Naive thymus-derived CD4-positive, alpha-beta T cell (primary cell): ENCODE measurements around the gene KIF4B. TPM values are rescaled to one million over a fixed set of nuclear protein-coding genes. Genes with fewer than 3 reads are reported as not detected.

Source experiments
- ATAC-seq: fragments of 150-1000 bp; cut with Tn5 transposase; 2 replicates; pipeline ENCODE4 v1.10.0; 2021; ENCODE audit warnings: mild to moderate bottlenecking, moderate library complexity
- CTCF ChIA-PET: fragments of 350-600 bp; sonication (Branson Sonifier 250); formaldehyde crosslinking; loops from one replicate; lab custom pipeline; 2021; ENCODE audit warnings: antibody characterized with exemption; lab: Charles Lee
- POLR2A ChIA-PET: fragments of 350-600 bp; sonication (Branson Sonifier 250); formaldehyde crosslinking; loops from one replicate; lab custom pipeline; 2021; ENCODE audit warnings: antibody characterized with exemption, inconsistent platforms; lab: Charles Lee
- DNase-seq, 9 donors: peaks; one replicate each; pipeline versions ENCODE4 v3.0.0 to v3.0.0-alpha.2; 2020 to 2022; ENCODE audit warnings: mixed read lengths in 1 of 9
- H3K27ac ChIP-seq: one replicate; pipeline ENCODE4 v1.7.0; 2013; ENCODE audit warnings: mild to moderate bottlenecking, low read depth, low read length, moderate library complexity
- H3K27me3 ChIP-seq, 2 donors: one replicate each; pipeline ENCODE4 v1.7.0; 2013; ENCODE audit warnings: low read length in 2 of 2, mild to moderate bottlenecking in 2 of 2, moderate library complexity in 2 of 2; ENCODE audit not compliant: control insufficient read depth in 2 of 2, insufficient read depth in 2 of 2
- H3K36me3 ChIP-seq, 3 experiments: 1 replicate in 2 of 3; 2 replicates in 1 of 3; pipeline ENCODE4 v1.7.0; 2013; ENCODE audit warnings: low read length in 3 of 3, mild to moderate bottlenecking in 3 of 3, moderate library complexity in 1 of 3; ENCODE audit not compliant: insufficient read depth in 3 of 3, control insufficient read depth in 2 of 3
- H3K4me1 ChIP-seq, 2 donors: one replicate each; pipeline ENCODE4 v1.7.0; 2013; ENCODE audit warnings: low read length in 2 of 2, mild to moderate bottlenecking in 2 of 2, moderate library complexity in 1 of 2; ENCODE audit not compliant: control insufficient read depth in 2 of 2, insufficient read depth in 2 of 2
- H3K4me3 ChIP-seq: 2 replicates; pipeline ENCODE4 v1.7.0; 2013; ENCODE audit warnings: mild to moderate bottlenecking, low read length
- H3K9me3 ChIP-seq, 3 experiments: 1 replicate in 2 of 3; 2 replicates in 1 of 3; pipeline ENCODE4 v1.7.0; 2013; ENCODE audit warnings: low read length in 3 of 3; ENCODE audit not compliant: control insufficient read depth in 2 of 3
- H3K27ac Mint-ChIP-seq, 9 donors: one replicate each; pipeline ENCODE4 v1.8.0; 2020 to 2022; ENCODE audit warnings: mixed read lengths in 9 of 9, mild to moderate bottlenecking in 8 of 9, moderate library complexity in 5 of 9, inconsistent platforms in 2 of 9
- H3K27me3 Mint-ChIP-seq, 5 donors: one replicate each; pipeline ENCODE4 v1.8.0; 2021 to 2022; ENCODE audit warnings: mixed read lengths in 5 of 5, mild to moderate bottlenecking in 1 of 5
- H3K36me3 Mint-ChIP-seq, 5 donors: one replicate each; pipeline ENCODE4 v1.8.0; 2020 to 2022; ENCODE audit warnings: mixed read lengths in 5 of 5, mild to moderate bottlenecking in 3 of 5, inconsistent platforms in 1 of 5
- H3K4me1 Mint-ChIP-seq, 7 donors: one replicate each; pipeline ENCODE4 v1.8.0; 2020 to 2022; ENCODE audit warnings: mixed read lengths in 7 of 7, mild to moderate bottlenecking in 3 of 7, inconsistent platforms in 1 of 7
- H3K4me3 Mint-ChIP-seq, 10 donors: one replicate each; pipeline ENCODE4 v1.8.0; 2020 to 2022; ENCODE audit warnings: mild to moderate bottlenecking in 10 of 10, mixed read lengths in 10 of 10, moderate library complexity in 6 of 10, inconsistent platforms in 2 of 10
- H3K9me3 Mint-ChIP-seq, 11 donors: one replicate each; pipeline ENCODE4 v1.8.0; 2020 to 2022; ENCODE audit warnings: mixed read lengths in 11 of 11, mild to moderate bottlenecking in 4 of 11, inconsistent platforms in 1 of 11, moderate library complexity in 1 of 11
- intact Hi-C, 2 donors: fragments of 100-400 bp; cut with micrococcal nuclease; formaldehyde crosslinking; loops; one replicate each; pipeline ENCODE4 v1.15.1; 2023
- polyA plus RNA-seq, 2 donors: library from polyadenylated mRNA; unstranded; fragments of 300-500 nt; fragmentation: Illumina TruSeq; gene quantifications; one replicate each; pipeline ENCODE4 v1.2.3, GENCODE V29; 2021
- total RNA-seq, 6 experiments: library from RNA in 5 of 6; stranded (reverse) in 5 of 6; gene quantifications; 1 replicate in 5 of 6; 2 replicates in 1 of 6; pipeline ENCODE4 v1.2.3 and lab custom pipeline; 2021 to 2026

The KIF4B gene
- total and polyA plus RNA-seq, 7 experiments from 2014 or later = 0.10 TPM; not detected in 6

- Histone ChIP-seq H3K9me3 (no peaks in the 10 kb centered on the region), H3K27me3 (peaks cover 0 to 2% of the 10 kb centered on the region in 2 donors), H3K27ac (no peak overlapping the region), H3K4me1 (no peaks in the 10 kb centered on the region), H3K4me3 (no peak overlapping the region), H3K36me3 (no peaks in the 10 kb centered on the region)
- intact Hi-C loops = no loop called here
- no peak for ATAC-seq
- no peak for DNase-seq
- Mint-ChIP-seq H3K4me1 (no peaks in the 10 kb centered on the region), H3K27me3 (peaks cover 2 to 16% (median 4%) of the 10 kb centered on the region in 5 donors), H3K27ac (no peak overlapping the region), H3K4me3 (no peak overlapping the region), H3K36me3 (peaks cover 0 to 3% (median 0%) of the 10 kb centered on the region in 5 donors), H3K9me3 (peaks cover 0 to 11% (median 3%) of the 10 kb centered on the region in 11 donors)
- ChIA-PET POLR2A (no interaction called here), CTCF (no interaction called here)
Measured at GRCh38 chr5:155056644-155057269, 43.2 kb downstream of the KIF4B start.

- H3K36me3 ChIP-seq = no peaks in the 10 kb centered on the region
- no peaks in the 10 kb centered on the region for H3K4me1 ChIP-seq
- Mint-ChIP-seq H3K4me1 (no peaks in the 10 kb centered on the region), H3K27ac (peak overlapping the region in 1 of 9 donors; percentile 51), H3K36me3 (peaks cover 0 to 3% (median 0%) of the 10 kb centered on the region in 5 donors), H3K4me3 (no peak overlapping the region), H3K27me3 (peaks cover 2 to 14% (median 8%) of the 10 kb centered on the region in 5 donors), H3K9me3 (peaks cover 0 to 11% (median 3%) of the 10 kb centered on the region in 11 donors)
- H3K27ac ChIP-seq = no peak overlapping the region
- DNase-seq = no peak
- H3K4me3 ChIP-seq = no peak overlapping the region
- H3K9me3 ChIP-seq = no peaks in the 10 kb centered on the region
- ChIA-PET CTCF (no interaction called here), POLR2A (no interaction called here)
- intact Hi-C loops = no loop called here
- H3K27me3 ChIP-seq = peaks cover 0 to 2% of the 10 kb centered on the region in 2 donors
- ATAC-seq = no peak
Measured at GRCh38 chr5:155057626-155058025, 44.1 kb downstream of the KIF4B start.

- no peak for DNase-seq
- H3K4me3 Mint-ChIP-seq = no peak overlapping the region
- CTCF ChIA-PET = no interaction called here
- Histone ChIP-seq H3K27me3 (no peaks in the 10 kb centered on the region), H3K4me1 (no peaks in the 10 kb centered on the region), H3K4me3 (no peak overlapping the region), H3K36me3 (no peaks in the 10 kb centered on the region), H3K27ac (no peak overlapping the region), H3K9me3 (no peaks in the 10 kb centered on the region)
- no peak overlapping the region for H3K27ac Mint-ChIP-seq
- H3K36me3 Mint-ChIP-seq = peaks cover 0 to 3% (median 0%) of the 10 kb centered on the region in 5 donors
- ATAC-seq = no peak
- intact Hi-C loops = no loop called here
- peaks cover 0 to 11% (median 4%) of the 10 kb centered on the region in 11 donors for H3K9me3 Mint-ChIP-seq
- POLR2A ChIA-PET = no interaction called here
- no peaks in the 10 kb centered on the region for H3K4me1 Mint-ChIP-seq
- H3K27me3 Mint-ChIP-seq = peaks cover 0 to 26% (median 15%) of the 10 kb centered on the region in 5 donors
Measured at GRCh38 chr5:155064580-155064979, 51.0 kb downstream of the KIF4B start.

- CTCF ChIA-PET = no interaction called here
- no peaks in the 10 kb centered on the region for H3K36me3 ChIP-seq
- no peaks in the 10 kb centered on the region for H3K9me3 ChIP-seq
- no peak for DNase-seq
- H3K27me3 ChIP-seq = no peaks in the 10 kb centered on the region
- ATAC-seq = no peak
- Mint-ChIP-seq H3K4me3 (no peak overlapping the region), H3K9me3 (peaks cover 0 to 4% (median 0%) of the 10 kb centered on the region in 11 donors), H3K36me3 (no peaks in the 10 kb centered on the region), H3K27me3 (peaks cover 0 to 24% (median 6%) of the 10 kb centered on the region in 5 donors), H3K4me1 (no peaks in the 10 kb centered on the region), H3K27ac (no peak overlapping the region)
- POLR2A ChIA-PET = no interaction called here
- intact Hi-C loops = no loop called here
- no peak overlapping the region for H3K4me3 ChIP-seq
- no peaks in the 10 kb centered on the region for H3K4me1 ChIP-seq
- H3K27ac ChIP-seq = no peak overlapping the region
Measured at GRCh38 chr5:155066886-155067595, 53.5 kb downstream of the KIF4B start.

Other genes starting within 250 kb of the KIF4B start
- 1 to 10 TPM in 1 of 5 experiments, under 1 TPM in 1, not detected in 3; 0.49 to 1.9 TPM for gene FAXDC2, start 163.2 kb upstream of the KIF4B start, total RNA-seq
- gene FAXDC2, start 163.2 kb upstream of the KIF4B start, polyA plus RNA-seq = under 1 TPM; 0.30 to 0.32 TPM
- gene CNOT8, start 155.1 kb upstream of the KIF4B start, total RNA-seq = 100 to 1,000 TPM in 3 of 5 experiments, 10 to 100 TPM in 2; 79.8 to 105 (median 101) TPM
- 100 to 1,000 TPM; 182 to 198 TPM for gene CNOT8, start 155.1 kb upstream of the KIF4B start, polyA plus RNA-seq
- gene GEMIN5, start 75.5 kb upstream of the KIF4B start, total RNA-seq = 10 to 100 TPM; 10.2 to 21.4 (median 17.3) TPM
- gene GEMIN5, start 75.5 kb upstream of the KIF4B start, polyA plus RNA-seq = 10 to 100 TPM in 1 of 2 donors, 1 to 10 TPM in 1; 8.6 to 21.2 TPM
- gene MRPL22, start 72.7 kb upstream of the KIF4B start, total RNA-seq = 10 to 100 TPM; 18.4 to 62.0 (median 24.9) TPM
- gene MRPL22, start 72.7 kb upstream of the KIF4B start, polyA plus RNA-seq = 10 to 100 TPM; 89.2 to 97.6 TPM